Cardiac septum (tissue), 1 donor: ENCODE data around the gene AEBP2. TPM values are rescaled to one million over a fixed set of nuclear protein-coding genes. Genes with fewer than 3 reads are reported as not detected.
"Not testable (repeated sequence)": the region's sequence is repeated elsewhere in the genome, so short reads cannot be mapped to it uniquely, and the experiment has no call there.

Experiments
- DNase-seq: peaks from one replicate; pipeline ENCODE4 v3.0.0-alpha.2; 2020; ENCODE audit warnings: low spot score
- intact Hi-C: fragments of 100-400 bp; cut with DNase I; formaldehyde crosslinking; loops from one replicate; pipeline ENCODE4 v1.14.0; 2022
- total RNA-seq: library from RNA; stranded (reverse); fragmentation: NEBNext Ultra II Directional; extraction: Animal tissue kit (Norgen Biotek cat#: 25700); gene quantifications from one replicate; pipeline ENCODE4 v1.2.1, GENCODE V29; 2021
- donor health status: DM: no; HTN: no; CAD: no.

Gene AEBP2
- total RNA-seq, 1 donor from 2014 or later, result 27.2 TPM

- DNase-seq, result no peak
- intact Hi-C loops, result no loop called here
Measured at GRCh38 chr12:19542606-19543005, 103.3 kb downstream of the AEBP2 start.

DNA sequence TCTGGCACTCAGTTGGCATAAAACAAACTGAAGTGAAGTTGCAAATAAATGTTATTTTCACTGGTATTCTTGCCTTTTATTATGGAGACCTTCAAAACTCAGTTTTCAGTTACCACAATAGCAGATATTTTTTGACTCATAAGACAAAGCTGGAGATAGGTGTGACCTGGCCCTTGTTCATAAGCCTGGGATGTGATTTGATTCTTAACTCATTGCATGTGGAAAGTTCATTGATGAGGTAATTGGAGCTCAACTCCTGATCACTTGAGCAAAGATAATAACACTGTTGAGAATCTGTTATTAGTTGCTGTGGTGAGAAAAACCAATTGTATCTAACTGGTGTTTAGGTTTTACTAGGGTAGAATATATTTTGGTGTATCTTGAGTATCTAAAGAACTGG lies 105.1 kb downstream of the AEBP2 start:
- intact Hi-C loops, result no loop called here
- DNase-seq, result no peak

DNA sequence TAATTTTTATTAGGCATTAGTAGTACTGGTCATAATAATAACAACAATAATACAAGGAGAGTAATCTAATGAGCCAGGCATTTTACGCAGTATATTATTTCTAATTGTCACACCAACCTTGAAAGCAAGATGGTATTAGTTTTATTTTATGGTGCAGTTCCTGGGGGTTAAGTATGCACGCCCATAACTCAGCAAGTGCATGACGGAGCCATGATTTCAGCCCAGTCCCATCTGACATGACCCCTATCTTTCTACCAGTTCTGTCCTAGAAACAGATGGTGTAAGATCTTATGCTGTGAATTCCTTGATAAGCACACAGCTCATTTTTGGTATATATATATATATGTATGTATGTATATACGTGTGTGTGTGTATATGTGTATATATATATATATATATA lies 106.0 kb downstream of the AEBP2 start:
- no peak for DNase-seq
- intact Hi-C loops, result no loop called here

- DNase-seq, result no peak
- intact Hi-C loops, result no loop called here
Measured at GRCh38 chr12:19546027-19546426, 106.7 kb downstream of the AEBP2 start.

DNA sequence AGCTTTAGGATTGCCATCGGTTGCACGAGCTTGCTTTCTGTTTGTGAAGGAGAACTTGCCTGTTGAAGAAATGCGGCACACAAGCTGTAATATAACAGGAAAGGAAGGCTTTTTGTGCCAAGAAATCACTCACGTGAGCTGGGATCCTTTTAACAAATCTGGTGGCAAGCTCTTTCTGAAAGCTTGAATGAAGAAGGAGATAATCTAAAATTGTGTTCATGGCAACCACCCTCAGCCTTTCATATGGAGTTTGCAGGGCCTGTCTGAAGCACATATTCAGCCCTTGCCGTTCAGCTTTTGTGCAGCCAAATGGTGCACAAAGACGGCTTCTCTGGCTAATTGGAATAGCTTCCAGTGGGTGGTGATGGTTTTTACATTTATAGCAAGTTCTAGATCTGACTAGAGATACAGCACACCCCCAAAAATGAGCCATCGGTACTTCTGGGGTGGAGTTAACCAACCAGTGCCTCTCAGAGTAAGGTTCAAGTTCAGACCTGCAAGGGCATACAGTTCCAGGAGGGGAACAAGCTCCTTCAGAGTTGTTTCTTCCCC lies 107.4 kb downstream of the AEBP2 start:
- DNase-seq, result no peak
- intact Hi-C loops, result no loop called here

GRCh38 chr12:19547271-19547671 lies 108.0 kb downstream of the AEBP2 start:
- DNase-seq, result no peak
- intact Hi-C loops, result no loop called here

- intact Hi-C loops, result no loop called here
- DNase-seq, result no peak
Measured at GRCh38 chr12:19548834-19549233, 109.5 kb downstream of the AEBP2 start.

GRCh38 chr12:19550626-19551025 lies 111.3 kb downstream of the AEBP2 start:
- intact Hi-C loops, result no loop called here
- DNase-seq, result no peak

DNA sequence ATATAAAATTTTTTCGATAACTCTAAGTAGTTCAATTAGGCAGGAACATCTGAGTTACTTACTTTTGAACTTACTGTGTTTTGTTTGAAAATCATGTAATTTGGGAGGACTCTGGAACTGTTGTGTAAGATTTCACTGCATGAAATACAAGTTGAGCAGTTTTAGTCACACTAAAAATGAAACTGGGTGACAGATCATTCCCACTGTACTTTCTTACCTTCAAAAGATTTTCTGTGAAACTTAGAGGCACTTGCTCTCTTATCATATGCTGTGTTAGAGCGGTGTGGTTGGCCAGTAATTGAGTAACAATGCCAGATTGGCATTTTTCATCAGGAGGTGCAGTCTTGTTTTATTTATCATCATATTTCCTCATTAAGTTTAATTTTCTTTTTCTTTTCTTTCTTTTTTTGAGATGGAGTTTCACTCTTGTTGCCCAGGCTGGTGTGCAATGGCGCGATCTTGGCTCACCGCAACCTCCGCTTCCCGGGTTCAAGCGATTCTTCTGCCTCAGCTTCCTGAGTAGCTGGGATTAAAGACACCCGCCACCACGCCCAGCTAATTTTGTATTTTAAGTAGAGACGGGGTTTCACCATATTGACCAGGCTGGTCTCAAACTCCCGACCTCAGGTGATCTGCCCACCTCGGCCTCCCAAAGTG lies 113.3 kb downstream of the AEBP2 start:
- DNase-seq, intact Hi-C loops: not testable (repeated sequence)

DNA sequence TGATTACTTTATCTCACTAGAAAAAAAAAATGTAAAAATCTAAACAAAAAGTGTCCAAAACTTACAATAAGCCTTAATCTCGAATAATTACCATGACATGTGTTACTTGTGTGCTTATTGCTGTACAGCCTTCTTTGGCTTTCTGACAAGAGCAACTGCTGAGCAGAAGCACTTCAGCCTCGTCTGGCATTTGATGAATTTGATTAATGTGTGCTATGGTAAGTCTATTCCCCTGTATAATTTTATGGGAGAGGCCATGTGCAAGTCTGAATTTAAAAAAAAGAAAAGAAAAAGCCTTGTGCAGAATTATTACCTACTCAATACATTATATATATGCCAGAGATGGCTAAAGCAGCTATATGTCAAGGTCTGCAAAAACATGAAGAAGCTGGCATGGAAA lies 113.9 kb downstream of the AEBP2 start:
- intact Hi-C loops, result no loop called here
- DNase-seq, result no peak

GRCh38 chr12:19561411-19561961 lies 122.2 kb downstream of the AEBP2 start:
- intact Hi-C loops, result no loop called here
- DNase-seq, result no peak
